B cell (primary cell): ENCODE measurements around the gene RSPRY1.

Source experiments
- EZH2 ChIP-seq: IDR thresholded peaks from 2 replicates; pipeline ENCODE4 v1.6.1; 2012; ENCODE audit warnings: borderline replicate concordance, low read depth, mild to moderate bottlenecking, moderate library complexity, low read length; ENCODE audit not compliant: insufficient read depth, poor library complexity, severe bottlenecking
- TF ChIP-seq, protein P1 (sequence below): fragments of 200-600 bp; IDR thresholded peaks from one replicate; pipeline ENCODE4 v1.8.0; 2022; ENCODE audit warnings: antibody characterized with exemption, mild to moderate bottlenecking

DNA sequence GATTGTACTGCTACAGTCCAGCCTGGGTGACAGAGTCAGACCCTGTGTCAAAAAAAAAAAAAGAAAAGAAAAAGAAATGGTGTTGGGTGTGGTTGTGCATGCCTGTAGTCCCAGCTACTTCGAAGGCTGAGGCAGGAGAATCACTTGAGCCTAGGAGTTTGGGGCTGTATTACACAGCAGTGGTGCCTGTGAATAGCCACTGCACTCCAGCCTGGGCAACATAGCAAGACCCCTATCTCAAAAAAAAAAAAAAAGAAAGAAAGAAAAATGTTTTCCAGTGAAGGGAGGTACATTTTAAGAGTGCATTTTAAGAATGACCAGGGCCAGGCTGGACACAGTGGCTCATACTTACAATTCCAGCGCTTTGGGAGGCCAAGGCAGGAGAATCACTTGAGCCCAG lies 65.2 kb downstream of the RSPRY1 start:
- no peak for TF ChIP-seq EZH2
- TF ChIP-seq, protein P1, sequence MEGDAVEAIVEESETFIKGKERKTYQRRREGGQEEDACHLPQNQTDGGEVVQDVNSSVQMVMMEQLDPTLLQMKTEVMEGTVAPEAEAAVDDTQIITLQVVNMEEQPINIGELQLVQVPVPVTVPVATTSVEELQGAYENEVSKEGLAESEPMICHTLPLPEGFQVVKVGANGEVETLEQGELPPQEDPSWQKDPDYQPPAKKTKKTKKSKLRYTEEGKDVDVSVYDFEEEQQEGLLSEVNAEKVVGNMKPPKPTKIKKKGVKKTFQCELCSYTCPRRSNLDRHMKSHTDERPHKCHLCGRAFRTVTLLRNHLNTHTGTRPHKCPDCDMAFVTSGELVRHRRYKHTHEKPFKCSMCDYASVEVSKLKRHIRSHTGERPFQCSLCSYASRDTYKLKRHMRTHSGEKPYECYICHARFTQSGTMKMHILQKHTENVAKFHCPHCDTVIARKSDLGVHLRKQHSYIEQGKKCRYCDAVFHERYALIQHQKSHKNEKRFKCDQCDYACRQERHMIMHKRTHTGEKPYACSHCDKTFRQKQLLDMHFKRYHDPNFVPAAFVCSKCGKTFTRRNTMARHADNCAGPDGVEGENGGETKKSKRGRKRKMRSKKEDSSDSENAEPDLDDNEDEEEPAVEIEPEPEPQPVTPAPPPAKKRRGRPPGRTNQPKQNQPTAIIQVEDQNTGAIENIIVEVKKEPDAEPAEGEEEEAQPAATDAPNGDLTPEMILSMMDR = no peak
